ENCODE data around the gene GRHL1.

Gene GRHL1

DNA sequence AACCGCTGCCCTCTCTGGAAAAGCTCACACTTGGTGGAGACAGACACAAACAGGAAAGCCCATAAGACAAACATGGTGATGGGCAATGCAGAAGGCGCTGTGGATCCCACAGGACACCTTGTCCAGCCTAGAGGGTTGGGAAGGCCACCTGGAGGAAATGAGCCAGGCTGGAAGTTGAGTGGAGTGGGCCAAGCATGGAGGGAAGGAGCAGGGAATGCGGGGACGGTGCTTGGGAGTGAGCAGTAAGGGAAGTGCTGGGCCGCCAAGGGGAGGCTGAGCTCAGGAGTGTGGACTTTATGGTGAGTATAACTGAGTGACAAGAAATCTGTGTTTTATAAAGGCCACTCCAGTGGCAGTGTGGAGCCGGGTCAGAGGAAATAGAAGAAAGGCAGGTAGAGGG lies 2.8 kb upstream of the GRHL1 start:
- Histone ChIP-seq H3K4me1 (ENCODE audit: low read length) (no peaks in the 10 kb centered on the region), H3F3A (ENCODE audit: insufficient read depth, low read length) (no peaks in the 10 kb centered on the region), H4K20me1 (ENCODE audit: insufficient read depth, low read length) (no peaks in the 10 kb centered on the region), H3K4me2 (ENCODE audit: low read depth, low read length) (no peak overlapping the region), H3K9me2 (replicated peaks; ENCODE audit: insufficient read depth, low read length) (no peaks in the 10 kb centered on the region), H3K9ac (ENCODE audit: low read length) (no peak overlapping the region), H3K27ac (ENCODE audit: low read length) (no peak overlapping the region), H3K36me3 (replicated peaks; ENCODE audit: insufficient read depth, low read length) (no peaks in the 10 kb centered on the region), H3K4me3 (ENCODE audit: low read length) (no peak overlapping the region), H2AFZ (ENCODE audit: low read length) (no peak overlapping the region), H3K27me3 (replicated peaks; ENCODE audit: insufficient read depth, low read length) (no peaks in the 10 kb centered on the region), H3K9me3 (replicated peaks; ENCODE audit: insufficient read depth, low read length) (no peaks in the 10 kb centered on the region), H3K79me2 (ENCODE audit: low read length) (no peaks in the 10 kb centered on the region)
- no peak for TF ChIP-seq EZH2phosphoT487 (IDR thresholded peaks at IDR 0.05; ENCODE audit: low read length)
- DNase-seq, result no peak

DNA sequence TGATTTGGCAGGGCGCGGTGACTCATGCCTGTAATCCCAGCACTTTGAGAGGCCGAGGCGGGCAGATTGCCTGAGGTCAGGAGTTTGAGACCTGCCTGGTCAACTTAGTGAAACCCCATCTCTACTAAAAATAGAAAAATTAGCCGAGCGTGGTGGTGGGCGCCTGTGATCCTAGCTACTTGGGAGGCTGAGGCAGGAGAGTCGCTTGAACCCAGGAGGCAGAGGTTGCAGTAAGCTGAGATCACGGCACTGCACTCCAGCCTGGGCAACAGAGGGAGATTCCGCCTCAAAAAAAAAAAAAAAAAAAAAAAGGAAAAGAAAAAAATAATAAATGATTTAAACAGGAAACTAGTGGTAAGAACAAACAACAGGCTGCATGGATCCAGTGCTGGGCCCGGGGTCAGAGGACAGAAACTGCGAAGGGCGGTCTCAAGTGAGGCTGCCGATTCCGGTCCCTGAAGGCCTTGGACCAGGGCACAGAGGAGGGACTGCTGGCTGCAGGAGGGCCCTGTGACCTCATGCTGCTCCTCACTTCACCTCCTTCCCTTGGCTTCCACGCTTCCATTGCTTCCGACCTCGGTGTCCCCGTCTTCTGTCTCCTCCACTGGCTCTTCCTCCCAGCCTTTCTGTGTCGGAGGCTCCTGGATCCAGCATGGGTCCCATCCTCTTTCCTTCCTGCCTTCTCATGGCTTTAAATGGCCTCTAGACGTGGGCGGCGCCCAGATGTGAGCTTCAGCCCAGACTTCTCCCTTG lies 2.1 kb upstream of the GRHL1 start:
- Histone ChIP-seq H3K4me2 (ENCODE audit: low read depth, low read length) (no peak overlapping the region), H3K9me2 (replicated peaks; ENCODE audit: insufficient read depth, low read length) (no peaks in the 10 kb centered on the region), H3K9me3 (replicated peaks; ENCODE audit: insufficient read depth, low read length) (no peaks in the 10 kb centered on the region), H3K36me3 (replicated peaks; ENCODE audit: insufficient read depth, low read length) (no peaks in the 10 kb centered on the region), H3K27me3 (replicated peaks; ENCODE audit: insufficient read depth, low read length) (no peaks in the 10 kb centered on the region), H3K27ac (ENCODE audit: low read length) (no peak overlapping the region), H4K20me1 (ENCODE audit: insufficient read depth, low read length) (no peaks in the 10 kb centered on the region), H3K4me1 (ENCODE audit: low read length) (no peaks in the 10 kb centered on the region), H2AFZ (ENCODE audit: low read length) (no peak overlapping the region), H3K4me3 (ENCODE audit: low read length) (no peak overlapping the region), H3K9ac (ENCODE audit: low read length) (no peak overlapping the region), H3F3A (ENCODE audit: insufficient read depth, low read length) (no peaks in the 10 kb centered on the region), H3K79me2 (ENCODE audit: low read length) (no peaks in the 10 kb centered on the region)
- TF ChIP-seq EZH2phosphoT487 (IDR thresholded peaks at IDR 0.05; ENCODE audit: low read length), result no peak
- TF ChIP-seq EZH2 (optimal IDR thresholded peaks at IDR 0.05; ENCODE audit: low read depth, low read length), result no peak
- TF ChIP-seq, protein P1, sequence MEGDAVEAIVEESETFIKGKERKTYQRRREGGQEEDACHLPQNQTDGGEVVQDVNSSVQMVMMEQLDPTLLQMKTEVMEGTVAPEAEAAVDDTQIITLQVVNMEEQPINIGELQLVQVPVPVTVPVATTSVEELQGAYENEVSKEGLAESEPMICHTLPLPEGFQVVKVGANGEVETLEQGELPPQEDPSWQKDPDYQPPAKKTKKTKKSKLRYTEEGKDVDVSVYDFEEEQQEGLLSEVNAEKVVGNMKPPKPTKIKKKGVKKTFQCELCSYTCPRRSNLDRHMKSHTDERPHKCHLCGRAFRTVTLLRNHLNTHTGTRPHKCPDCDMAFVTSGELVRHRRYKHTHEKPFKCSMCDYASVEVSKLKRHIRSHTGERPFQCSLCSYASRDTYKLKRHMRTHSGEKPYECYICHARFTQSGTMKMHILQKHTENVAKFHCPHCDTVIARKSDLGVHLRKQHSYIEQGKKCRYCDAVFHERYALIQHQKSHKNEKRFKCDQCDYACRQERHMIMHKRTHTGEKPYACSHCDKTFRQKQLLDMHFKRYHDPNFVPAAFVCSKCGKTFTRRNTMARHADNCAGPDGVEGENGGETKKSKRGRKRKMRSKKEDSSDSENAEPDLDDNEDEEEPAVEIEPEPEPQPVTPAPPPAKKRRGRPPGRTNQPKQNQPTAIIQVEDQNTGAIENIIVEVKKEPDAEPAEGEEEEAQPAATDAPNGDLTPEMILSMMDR (IDR thresholded peaks at IDR 0.05; ENCODE audit: low read length), result no peak
- DNase-seq, result no peak

DNA sequence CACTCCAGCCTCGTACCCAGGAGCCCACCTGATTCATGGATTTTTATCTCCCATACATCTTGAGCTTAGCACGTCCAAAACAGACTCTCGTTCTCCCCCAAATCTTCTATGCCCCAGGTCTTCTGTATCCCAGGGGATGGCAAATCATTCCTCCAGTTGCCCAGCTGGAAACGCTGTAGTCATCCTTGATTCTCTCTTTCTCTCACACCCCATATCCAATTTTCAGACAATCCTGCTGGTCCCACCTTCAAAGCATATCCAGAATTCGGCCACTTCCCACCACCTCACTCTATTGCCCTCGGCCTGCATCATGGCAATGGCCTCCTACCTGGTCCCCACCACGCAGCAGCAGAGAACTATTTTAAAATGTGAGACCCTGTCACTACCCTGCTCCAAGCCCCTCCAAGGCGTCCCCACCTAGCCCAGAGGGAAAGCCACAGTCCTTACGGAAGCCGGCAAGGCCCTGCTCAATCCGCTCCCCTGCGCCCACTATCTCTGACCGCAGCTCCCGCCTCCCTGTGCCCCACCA lies 1.4 kb upstream of the GRHL1 start:
- no peak for DNase-seq
- Histone ChIP-seq H3K9ac (ENCODE audit: low read length) (no peak overlapping the region), H2AFZ (ENCODE audit: low read length) (peak overlapping the region; percentile 64; the same call in 1 of the 2 replicates), H3F3A (ENCODE audit: insufficient read depth, low read length) (no peaks in the 10 kb centered on the region), H3K36me3 (replicated peaks; ENCODE audit: insufficient read depth, low read length) (no peaks in the 10 kb centered on the region), H3K4me3 (ENCODE audit: low read length) (peak overlapping the region; percentile 59; the same call in 1 of the 2 replicates), H3K79me2 (ENCODE audit: low read length) (no peaks in the 10 kb centered on the region), H3K4me1 (ENCODE audit: low read length) (no peaks in the 10 kb centered on the region), H3K4me2 (ENCODE audit: low read depth, low read length) (no peak overlapping the region), H3K27me3 (replicated peaks; ENCODE audit: insufficient read depth, low read length) (no peaks in the 10 kb centered on the region), H3K27ac (ENCODE audit: low read length) (no peak overlapping the region), H3K9me2 (replicated peaks; ENCODE audit: insufficient read depth, low read length) (no peaks in the 10 kb centered on the region), H4K20me1 (ENCODE audit: insufficient read depth, low read length) (no peaks in the 10 kb centered on the region), H3K9me3 (replicated peaks; ENCODE audit: insufficient read depth, low read length) (no peaks in the 10 kb centered on the region)
- no peak for TF ChIP-seq EZH2 (optimal IDR thresholded peaks at IDR 0.05; ENCODE audit: low read depth, low read length)

DNA sequence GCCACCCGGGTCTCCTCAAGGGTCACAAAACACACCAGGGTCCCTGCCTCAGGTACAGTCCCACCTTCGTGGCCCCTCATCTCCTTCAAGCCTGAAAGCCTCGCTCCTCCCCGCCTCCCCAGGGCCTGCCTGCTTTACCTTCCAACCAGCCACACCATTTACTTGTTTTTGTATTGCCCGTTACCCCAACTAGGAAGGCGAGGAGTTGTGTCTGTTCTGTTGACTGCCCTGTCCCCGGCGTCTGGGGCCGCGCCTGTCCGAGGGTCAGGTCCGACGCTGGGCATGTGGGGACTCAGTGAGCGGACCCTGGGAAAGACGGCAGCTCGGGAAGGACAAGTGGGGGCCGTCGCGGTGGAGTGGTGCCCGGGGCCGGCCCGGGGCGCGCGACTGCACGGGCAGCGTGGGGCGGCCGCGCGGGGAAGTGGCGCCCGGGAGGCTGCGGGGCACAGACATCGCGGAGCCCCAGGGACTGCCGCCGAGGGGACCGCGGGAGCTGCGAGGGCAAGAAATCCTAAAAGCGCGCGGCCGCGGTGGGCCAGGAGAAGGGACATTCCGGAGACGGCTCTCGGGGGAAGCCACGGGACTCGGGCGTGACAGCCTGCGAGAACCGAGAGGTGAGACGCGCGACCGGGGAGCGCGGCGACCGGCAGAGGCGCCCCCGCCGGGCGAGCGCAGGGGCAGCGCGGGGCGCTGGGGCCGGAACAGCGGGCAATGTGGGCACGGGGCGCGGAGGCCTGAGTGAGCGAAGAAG lies 797 bp upstream of the GRHL1 start:
- TF ChIP-seq, protein P1 (IDR thresholded peaks at IDR 0.05; ENCODE audit: low read length), result peak; percentile 12; the same call in 1 of the 2 replicates
- no peak for TF ChIP-seq EZH2 (optimal IDR thresholded peaks at IDR 0.05; ENCODE audit: low read depth, low read length)
- TF ChIP-seq EZH2phosphoT487 (IDR thresholded peaks at IDR 0.05; ENCODE audit: low read length), result no peak
- no peaks in the 10 kb centered on the region for H3K27me3 ChIP-seq (replicated peaks; ENCODE audit: insufficient read depth, low read length)
- peak overlapping the region; percentile 64; the same call in 1 of the 2 replicates for H2AFZ ChIP-seq (ENCODE audit: low read length)
- no peaks in the 10 kb centered on the region for H3K79me2 ChIP-seq (ENCODE audit: low read length)
- peak overlapping the region; percentile 70; the same call in 1 of the 2 replicates for H3K4me2 ChIP-seq (ENCODE audit: low read depth, low read length)
- H4K20me1 ChIP-seq (ENCODE audit: insufficient read depth, low read length), result no peaks in the 10 kb centered on the region
- no peaks in the 10 kb centered on the region for H3K4me1 ChIP-seq (ENCODE audit: low read length)
- no peaks in the 10 kb centered on the region for H3K9me3 ChIP-seq (replicated peaks; ENCODE audit: insufficient read depth, low read length)
- peak overlapping the region; percentile 59 for H3K4me3 ChIP-seq (ENCODE audit: low read length)
- H3F3A ChIP-seq (ENCODE audit: insufficient read depth, low read length), result no peaks in the 10 kb centered on the region
- H3K36me3 ChIP-seq (replicated peaks; ENCODE audit: insufficient read depth, low read length), result no peaks in the 10 kb centered on the region
- H3K27ac ChIP-seq (ENCODE audit: low read length), result no peak overlapping the region
- peak; percentile 43 for DNase-seq
- H3K9ac ChIP-seq (ENCODE audit: low read length), result peak overlapping the region; percentile 20; the same call in 1 of the 2 replicates
- H3K9me2 ChIP-seq (replicated peaks; ENCODE audit: insufficient read depth, low read length), result no peaks in the 10 kb centered on the region
